NCI-H2227 treated with DMSO at 0.1 percent for 48 hours (cell line): ENCODE measurements around the gene PREPL.
"Not testable (repeated sequence)": the region's sequence is repeated elsewhere in the genome, so short reads cannot be mapped to it uniquely, and the experiment has no call there.

Experiments used
- DNase-seq: peaks from one replicate; lab custom pipeline; 2025; lab: John Stamatoyannopoulos, UW

The PREPL gene

DNA sequence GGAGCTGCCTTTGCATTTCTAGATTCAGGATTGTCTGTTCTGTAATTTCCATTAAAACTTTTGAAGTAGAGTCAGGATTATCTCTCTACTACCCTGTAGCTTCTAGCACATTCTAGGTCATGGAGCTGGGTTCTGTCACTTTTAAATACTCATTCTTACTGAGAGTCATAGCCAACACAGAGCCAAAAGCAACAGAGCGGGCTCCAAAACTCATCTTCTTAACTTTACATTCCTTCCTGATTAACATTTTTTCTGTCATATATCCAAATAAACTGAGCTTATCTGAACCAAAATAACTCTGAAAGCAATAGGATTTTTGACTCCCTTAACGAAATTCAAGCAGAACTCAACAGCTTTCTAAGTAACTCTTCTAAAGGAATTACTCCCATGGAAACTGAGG lies 12.9 kb downstream of the PREPL start:
- DNase-seq: no peak

GRCh38 chr2:44347526-44347925 lies 13.8 kb downstream of the PREPL start:
- no peak for DNase-seq

GRCh38 chr2:44342854-44343253 lies 18.4 kb downstream of the PREPL start:
- no peak for DNase-seq

GRCh38 chr2:44335806-44336538 lies 25.3 kb downstream of the PREPL start:
- no peak for DNase-seq

GRCh38 chr2:44333994-44334393 lies 27.3 kb downstream of the PREPL start:
- no peak for DNase-seq

GRCh38 chr2:44330801-44331200 lies 30.5 kb downstream of the PREPL start:
- no peak for DNase-seq

GRCh38 chr2:44329343-44329742 lies 32.0 kb downstream of the PREPL start:
- DNase-seq: no peak

DNA sequence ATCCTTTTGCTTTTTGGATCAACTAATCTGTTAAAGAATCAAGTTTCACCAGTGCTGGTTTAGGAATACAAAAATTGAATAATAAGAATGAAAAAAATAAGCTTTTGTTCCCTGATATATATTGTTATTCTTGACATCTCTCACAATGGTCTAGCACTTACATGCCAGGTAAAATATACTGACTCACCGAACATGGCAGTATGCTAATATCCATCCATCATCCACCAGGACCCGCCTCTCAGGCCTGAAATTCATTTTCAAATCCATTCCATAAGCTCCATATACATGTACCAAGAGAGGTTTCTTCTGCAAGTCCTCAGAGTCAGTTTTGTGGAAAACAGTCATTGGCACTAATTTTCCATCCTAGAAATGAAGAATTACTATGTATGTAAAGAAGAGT lies 32.5 kb downstream of the PREPL start:
- no peak for DNase-seq

GRCh38 chr2:44326548-44327264 lies 34.6 kb downstream of the PREPL start:
- no peak for DNase-seq

- no peak for DNase-seq
Measured at GRCh38 chr2:44325897-44326296, 35.4 kb downstream of the PREPL start.

DNA sequence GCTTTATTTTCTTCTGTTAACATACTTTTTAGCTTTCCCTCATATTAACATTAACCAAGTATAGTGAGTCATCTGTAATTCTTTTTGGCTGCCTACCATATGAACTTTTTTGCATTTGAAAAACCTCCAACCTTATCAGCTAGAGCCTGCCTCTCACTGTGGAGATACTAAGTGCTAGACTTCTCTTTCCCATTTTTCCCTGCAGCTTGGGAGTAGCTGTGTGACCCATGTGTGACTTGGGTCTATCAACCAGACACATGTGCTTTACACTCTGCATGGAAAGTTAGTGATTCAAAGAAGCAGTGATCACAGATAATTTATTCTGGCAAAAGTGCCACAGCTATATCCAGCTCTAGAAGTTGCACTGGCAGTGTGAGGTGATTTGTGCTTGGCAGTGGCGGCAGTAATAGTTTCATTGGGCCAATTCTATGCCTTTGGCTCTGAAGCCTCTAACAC lies 36.3 kb downstream of the PREPL start:
- no peak for DNase-seq

- no peak for DNase-seq
Measured at GRCh38 chr2:44321360-44321759, 39.9 kb downstream of the PREPL start.

DNA sequence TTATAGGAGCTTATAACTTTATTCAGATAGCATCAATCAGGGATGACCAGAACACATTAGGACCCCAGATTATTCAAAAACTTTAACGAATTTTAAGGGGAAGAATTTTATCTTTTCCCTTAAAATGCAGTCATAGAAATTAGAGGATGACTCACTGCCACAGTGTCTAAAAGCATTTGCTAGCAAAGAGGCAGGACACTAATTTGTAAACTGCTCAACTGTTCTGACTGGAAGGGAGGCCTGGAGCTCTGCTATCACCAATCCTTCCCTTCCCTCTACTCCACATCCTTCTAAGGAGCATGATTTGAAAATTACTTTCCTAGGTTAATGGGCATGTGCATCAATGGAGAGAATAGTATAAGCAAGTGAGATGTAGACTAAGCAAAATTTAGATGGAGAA lies 40.5 kb downstream of the PREPL start:
- no peak for DNase-seq

GRCh38 chr2:44315945-44316344 lies 45.3 kb downstream of the PREPL start:
- DNase-seq: no peak

GRCh38 chr2:44314362-44314761 lies 46.9 kb downstream of the PREPL start:
- DNase-seq: no peak

DNA sequence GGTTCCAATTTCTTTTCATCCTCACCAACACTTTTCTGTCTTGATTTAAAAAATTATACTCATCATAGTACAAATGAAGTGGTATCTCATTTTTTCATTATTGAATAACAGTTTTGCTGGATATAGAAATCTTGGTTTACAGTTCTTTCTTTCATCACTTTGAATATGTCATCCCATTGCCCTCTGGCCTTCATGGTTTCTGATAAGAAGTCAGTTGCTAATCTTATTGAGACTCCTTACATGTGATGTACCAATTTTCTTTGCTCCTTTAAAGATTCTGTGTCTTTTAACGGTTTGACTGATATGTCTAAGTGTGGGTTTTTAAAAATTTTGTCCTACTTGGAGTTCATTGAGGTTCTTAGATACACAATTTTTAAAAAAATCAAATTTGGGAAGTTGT lies 51.0 kb downstream of the PREPL start:
- no peak for DNase-seq

DNA sequence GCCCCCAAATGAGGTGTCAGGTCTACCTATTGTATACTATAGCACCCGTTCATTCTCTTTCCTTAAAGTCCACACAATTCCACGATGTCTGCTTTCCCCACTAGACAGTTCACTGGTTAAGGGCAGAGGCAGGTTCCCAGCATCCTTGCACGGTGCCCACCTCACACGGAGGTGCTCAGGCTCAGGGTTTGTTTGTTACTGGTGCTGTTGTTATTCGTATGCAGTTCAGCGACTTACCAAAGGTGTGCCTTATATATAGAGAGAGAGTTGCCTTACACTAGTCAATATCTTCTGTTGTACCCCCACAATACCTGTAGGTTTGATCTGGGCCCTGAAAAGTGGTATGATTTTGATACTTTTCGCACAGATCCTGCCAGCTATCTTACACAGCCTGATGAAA lies 55.4 kb downstream of the PREPL start:
- no peak for DNase-seq

DNA sequence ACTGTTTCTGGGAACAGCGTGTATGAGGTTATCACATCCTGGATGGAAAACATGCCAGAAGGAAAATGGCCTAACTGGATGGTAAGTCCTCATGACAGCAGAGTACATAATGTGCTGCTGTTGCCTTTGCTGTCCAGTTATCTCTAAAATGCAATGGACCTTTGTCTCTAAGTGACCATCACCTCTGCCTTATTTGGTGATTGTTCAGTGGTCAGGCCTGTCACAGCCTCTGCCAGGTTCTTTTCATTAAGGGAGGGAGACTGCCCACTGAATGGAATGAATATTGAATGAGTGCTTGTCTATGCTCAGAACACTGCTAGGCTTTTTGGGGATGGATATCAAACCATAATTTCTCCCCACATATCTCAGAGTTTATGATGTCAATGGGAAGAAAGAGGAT lies 57.0 kb downstream of the PREPL start:
- DNase-seq: no peak

DNA sequence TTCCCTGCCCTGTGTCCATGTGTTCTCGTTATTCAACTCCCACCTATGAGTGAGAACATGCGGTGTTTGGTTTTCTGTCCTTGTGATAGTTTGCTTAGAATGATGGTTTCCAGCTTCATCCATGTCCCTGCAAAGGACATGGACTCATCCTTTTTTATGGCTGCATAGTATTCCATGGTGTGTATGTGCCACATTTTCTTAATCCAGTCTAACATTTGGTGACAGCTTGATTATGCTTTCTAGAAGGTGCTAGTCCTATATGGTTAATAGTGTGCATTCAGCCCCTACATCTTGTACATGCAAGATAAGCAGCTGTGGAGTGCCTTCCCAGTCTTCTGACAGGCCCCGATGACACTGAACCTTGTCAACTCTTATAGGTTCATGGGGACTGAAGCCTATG lies 57.5 kb downstream of the PREPL start:
- not testable (repeated sequence) for DNase-seq

DNA sequence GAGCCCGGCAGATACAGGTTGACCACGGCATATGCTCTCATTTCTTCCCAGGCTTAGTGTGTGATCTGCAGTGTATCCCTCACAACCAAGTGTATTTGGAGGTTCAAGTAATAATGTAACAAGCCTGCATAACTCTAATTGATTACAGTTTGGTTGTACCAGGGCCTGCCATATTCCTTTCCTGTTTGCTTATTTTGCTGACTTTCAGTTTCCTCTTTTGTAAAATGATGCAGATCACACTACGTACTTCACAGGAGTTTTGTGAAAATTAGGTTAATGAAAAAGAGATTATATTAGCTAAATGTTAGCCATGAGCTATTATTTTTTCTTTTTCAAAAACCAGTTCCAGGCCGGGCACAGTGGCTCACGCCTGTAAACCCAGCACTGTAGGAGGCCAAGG lies 60.2 kb downstream of the PREPL start:
- DNase-seq: no peak

- DNase-seq: no peak
Measured at GRCh38 chr2:44299635-44300034, 61.7 kb downstream of the PREPL start.

DNA sequence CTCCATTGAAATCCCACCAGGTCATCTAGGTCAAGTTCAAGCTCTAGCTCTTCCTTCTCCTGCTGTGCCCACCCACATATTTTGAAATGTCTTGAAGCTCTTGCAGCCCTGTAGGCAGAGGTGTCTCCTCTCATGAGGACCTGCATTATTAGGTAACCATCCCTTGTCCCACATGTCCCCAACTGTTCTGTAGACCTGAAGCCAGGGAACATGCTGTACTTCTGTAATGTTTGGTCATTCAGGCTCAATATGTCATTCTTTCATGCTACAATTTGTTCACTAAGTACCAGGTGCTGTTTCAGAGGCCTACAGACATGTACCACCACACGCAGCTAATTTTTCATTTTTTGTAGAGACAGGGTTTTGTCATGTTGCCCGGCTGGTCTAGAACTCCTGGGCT lies 63.9 kb downstream of the PREPL start:
- DNase-seq: no peak

DNA sequence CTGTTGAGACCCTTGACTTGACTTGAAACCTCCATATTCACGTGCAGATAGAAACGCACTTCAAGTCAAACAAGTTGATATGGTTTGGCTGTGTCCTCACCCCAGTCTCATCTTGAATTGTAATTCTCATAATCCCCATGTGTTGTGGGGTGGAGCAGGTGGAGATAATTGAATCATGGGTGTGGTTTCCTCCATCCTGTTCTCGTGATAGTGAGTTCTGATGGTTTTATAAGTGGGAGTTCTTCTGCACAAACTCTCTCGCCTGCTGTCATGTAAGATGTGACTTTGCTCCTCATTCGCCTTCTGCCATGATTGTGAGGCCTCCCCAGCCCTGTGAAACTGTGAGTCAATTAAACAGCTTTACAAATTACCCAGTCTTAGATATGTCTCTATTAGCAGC lies 64.6 kb downstream of the PREPL start:
- DNase-seq: no peak
